Adrenal gland (tissue), 12 donors: Measurements from ENCODE around the gene KCNJ6. TPM values are rescaled to one million over a fixed set of nuclear protein-coding genes. Genes with fewer than 3 reads are reported as not detected.

Source experiments
- DNase-seq, 7 donors: peaks; one replicate each; pipeline ENCODE4 v3.0.0-alpha.2; 2019 to 2020
- H3K27ac ChIP-seq, 5 donors: fragments of 200-600 bp; sonication (generic) in 4 of 5; 1 replicate in 3 of 5; 2 replicates in 2 of 5; pipeline versions ENCODE4 v1.5.1 to v1.8.0; 2016 to 2020; ENCODE audit warnings: mild to moderate bottlenecking in 1 of 5
- H3K27me3 ChIP-seq: fragments of 200-600 bp; 2 replicates; pipeline ENCODE4 v1.8.0; 2021
- H3K36me3 ChIP-seq, 2 donors: fragments of 200-600 bp; replicated peaks in 1 of 2; 1 replicate in 1 of 2; 2 replicates in 1 of 2; pipeline versions ENCODE4 v1.5.1 to v1.8.0; 2018 to 2022
- H3K4me1 ChIP-seq, 2 donors: fragments of 200-600 bp; replicated peaks in 1 of 2; 1 replicate in 1 of 2; 2 replicates in 1 of 2; pipeline versions ENCODE4 v1.5.1 to v1.8.0; 2018 to 2021
- H3K4me3 ChIP-seq, 4 donors: fragments of 200-600 bp; sonication (generic) in 3 of 4; one replicate each; pipeline ENCODE4 v1.5.1; 2016 to 2018
- H3K9me3 ChIP-seq, 3 donors: fragments of 200-600 bp; sonication (generic) in 1 of 3; replicated peaks in 1 of 3; 1 replicate in 2 of 3; 2 replicates in 1 of 3; pipeline versions ENCODE4 v1.5.1 to v1.8.0; 2016 to 2021
- POLR2A ChIP-seq, 2 donors: fragments of 450-650 bp; IDR thresholded peaks; one replicate each; pipeline ENCODE4 v1.6.1; 2017; ENCODE audit warnings: antibody characterized with exemption in 2 of 2, mild to moderate bottlenecking in 2 of 2, moderate library complexity in 1 of 2
- WGBS, 4 donors: extraction: QIAGEN DNeasy Blood & Tissue Kit in 2 of 4; methylation state at CpG; one replicate each; pipeline versions ENCODE4 v1.1.5 to v1.1.7; 2013 to 2017; 5-methylcytosine and 5-hydroxymethylcytosine counted together
- intact Hi-C, 2 donors: fragments of 100-400 bp; cut with DNase I; formaldehyde crosslinking; loops; one replicate each; pipeline versions ENCODE4 v1.14.1 to v1.15.0; 2022 to 2023
- polyA plus RNA-seq, 3 donors: library from polyadenylated mRNA; stranded (reverse); fragments of 200-250 nt in 2 of 3; fragments of 350-450 nt in 1 of 3; fragmentation: Illumina TruSeq in 1 of 3; extraction: RNeasy Lipid Tissue Mini Kit (QIAGEN cat#74804) in 1 of 3; gene quantifications; one replicate each; pipeline ENCODE4 v1.2.3, GENCODE V29; 2013 to 2014
- total RNA-seq, 9 donors: library from RNA; depleted of rRNA in 4 of 9; stranded (reverse); fragments of >200 nt in 4 of 9; fragments of 120-200 nt in 1 of 9; fragmentation: NEBNext Ultra II Directional in 1 of 9; extraction: Animal tissue kit (Norgen Biotek cat#: 25700) in 1 of 9; gene quantifications; one replicate each; pipeline versions ENCODE4 v1.1.0 to v1.2.4, GENCODE V29; 2013 to 2023
- TF ChIP-seq, protein P1 (sequence below), 6 experiments: fragments of 450-650 bp in 4 of 6; fragments of 200-600 bp in 2 of 6; sonication (generic) in 1 of 6; IDR thresholded peaks; 1 replicate in 5 of 6; 2 replicates in 1 of 6; pipeline versions ENCODE4 v1.5.1 to v1.8.0; 2016 to 2021; ENCODE audit warnings: antibody characterized with exemption in 6 of 6, mild to moderate bottlenecking in 2 of 6, moderate library complexity in 1 of 6
- donor health status: healthy with polysubstance abuse.
- donor health status: Bipolar disorder and iron deficiency.
- donor health status: DM: yes; HTN: yes; CAD: no.
- donor health status: DM: no; HTN: no; CAD: no.
- donor health status: DM: no; HTN: no; CAD: no.
- donor health status: DM: yes; HTN: yes; CAD: no.

KCNJ6 gene
- total and polyA plus RNA-seq, 12 donors = 0.03 to 0.60 (median 0.07) TPM; not detected in 4

DNA sequence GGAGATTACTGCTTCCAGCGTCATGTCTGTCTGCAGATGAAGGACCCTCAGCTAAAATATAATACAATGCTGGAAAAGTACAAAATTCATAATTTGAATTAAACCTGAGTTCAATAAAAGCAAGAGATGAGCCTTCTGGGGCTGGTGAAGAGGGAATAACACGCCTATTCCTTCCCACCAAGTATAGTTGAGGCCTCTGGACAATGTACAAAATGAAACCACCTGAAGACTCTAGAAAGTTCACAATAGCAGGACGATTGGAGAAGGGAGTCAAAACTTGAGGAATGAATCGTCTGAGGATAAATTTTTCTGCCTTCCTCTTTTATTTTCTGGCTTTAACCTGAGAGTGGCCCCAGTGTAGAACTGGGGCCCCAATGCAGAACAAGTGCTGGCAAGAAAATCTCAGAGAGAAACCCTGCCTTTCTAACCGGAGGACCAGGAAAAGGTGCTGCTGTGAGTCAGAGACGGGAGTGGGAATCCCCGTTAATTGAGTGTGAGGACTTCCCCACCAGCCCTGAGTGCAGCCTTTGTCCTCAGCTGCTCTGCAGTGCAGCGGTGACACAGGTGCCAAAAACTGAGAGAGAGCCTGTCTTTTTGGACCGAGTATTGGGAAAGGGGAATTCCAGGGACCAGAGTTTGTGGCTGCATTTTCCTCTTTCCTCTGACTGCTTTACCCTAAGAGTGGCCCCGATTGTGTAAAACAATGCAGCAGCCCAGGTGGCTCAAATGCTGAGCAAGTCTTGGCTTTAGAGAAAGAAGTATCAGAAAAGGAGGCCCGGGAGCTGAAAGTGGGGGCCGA, 284.7 kb downstream of the KCNJ6 start:
- Histone ChIP-seq H3K27ac (no peak overlapping the region), H3K4me1 (no peaks in the 10 kb centered on the region), H3K9me3 (no peaks in the 10 kb centered on the region), H3K4me3 (no peak overlapping the region), H3K27me3 (no peaks in the 10 kb centered on the region), H3K36me3 (no peaks in the 10 kb centered on the region)
- 50 to 69% (median 53%) methylated on average over 12 of the region's 12 CpGs for WGBS, 4 donors
- no peak for DNase-seq
- intact Hi-C loops = no loop called here
- no peak for TF ChIP-seq POLR2A (IDR thresholded peaks at IDR 0.05)
- TF ChIP-seq, protein P1, sequence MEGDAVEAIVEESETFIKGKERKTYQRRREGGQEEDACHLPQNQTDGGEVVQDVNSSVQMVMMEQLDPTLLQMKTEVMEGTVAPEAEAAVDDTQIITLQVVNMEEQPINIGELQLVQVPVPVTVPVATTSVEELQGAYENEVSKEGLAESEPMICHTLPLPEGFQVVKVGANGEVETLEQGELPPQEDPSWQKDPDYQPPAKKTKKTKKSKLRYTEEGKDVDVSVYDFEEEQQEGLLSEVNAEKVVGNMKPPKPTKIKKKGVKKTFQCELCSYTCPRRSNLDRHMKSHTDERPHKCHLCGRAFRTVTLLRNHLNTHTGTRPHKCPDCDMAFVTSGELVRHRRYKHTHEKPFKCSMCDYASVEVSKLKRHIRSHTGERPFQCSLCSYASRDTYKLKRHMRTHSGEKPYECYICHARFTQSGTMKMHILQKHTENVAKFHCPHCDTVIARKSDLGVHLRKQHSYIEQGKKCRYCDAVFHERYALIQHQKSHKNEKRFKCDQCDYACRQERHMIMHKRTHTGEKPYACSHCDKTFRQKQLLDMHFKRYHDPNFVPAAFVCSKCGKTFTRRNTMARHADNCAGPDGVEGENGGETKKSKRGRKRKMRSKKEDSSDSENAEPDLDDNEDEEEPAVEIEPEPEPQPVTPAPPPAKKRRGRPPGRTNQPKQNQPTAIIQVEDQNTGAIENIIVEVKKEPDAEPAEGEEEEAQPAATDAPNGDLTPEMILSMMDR (IDR thresholded peaks at IDR 0.05) = no peak

DNA sequence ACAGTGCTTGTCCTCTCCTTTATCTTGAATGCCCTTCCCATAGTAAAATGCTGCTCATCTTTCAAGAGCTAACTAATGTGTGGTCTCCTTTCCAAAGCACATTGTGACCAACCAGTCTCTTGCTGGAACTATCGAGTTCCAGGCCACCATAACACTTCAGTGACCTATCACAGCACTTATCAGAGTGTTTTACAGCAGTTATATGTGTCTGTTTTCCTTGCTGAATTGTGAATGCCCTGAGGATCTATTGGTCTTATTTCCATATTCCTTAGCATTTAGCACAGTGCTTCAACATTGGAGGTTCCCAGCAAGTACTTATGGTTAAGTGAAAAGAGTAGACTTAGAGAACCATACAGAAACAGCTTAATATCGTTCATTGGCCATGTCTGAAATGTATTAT, 285.4 kb downstream of the KCNJ6 start:
- 71 to 80% (median 74%) methylated on average over 2 of the region's 2 CpGs for WGBS, 4 donors
- no peak for DNase-seq
- H3K4me1 ChIP-seq = no peaks in the 10 kb centered on the region

DNA sequence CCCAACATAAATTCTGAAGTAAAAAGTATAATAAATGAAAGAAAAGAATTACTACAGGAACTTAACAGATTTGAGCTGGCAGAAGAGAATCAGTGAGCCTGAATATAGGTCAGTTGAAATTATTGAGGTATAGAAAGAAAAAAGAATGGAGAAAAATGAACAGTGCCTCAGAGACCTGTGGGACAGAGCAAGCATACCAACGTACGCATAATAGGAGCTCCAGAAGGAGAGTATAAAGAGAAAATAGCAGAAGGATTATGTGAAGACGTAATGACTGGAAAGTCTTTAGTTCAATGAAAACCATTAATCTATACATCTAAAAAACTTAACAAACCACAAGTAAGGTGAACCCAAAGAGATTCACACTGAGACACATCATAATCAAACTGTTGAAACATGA, 287.9 kb downstream of the KCNJ6 start:
- H3K4me3 ChIP-seq = no peak overlapping the region
- H3K9me3 ChIP-seq = no peaks in the 10 kb centered on the region
- H3K36me3 ChIP-seq = no peaks in the 10 kb centered on the region
- WGBS, 4 donors = 86 to 94% (median 91%) methylated on average over 3 of the region's 3 CpGs
- no peak for DNase-seq
- H3K4me1 ChIP-seq = peaks cover 0 to under 1% of the 10 kb centered on the region in 2 donors
- no peak overlapping the region for H3K27ac ChIP-seq
- no peaks in the 10 kb centered on the region for H3K27me3 ChIP-seq
- intact Hi-C loops = no loop called here
- TF ChIP-seq, protein P1 (IDR thresholded peaks at IDR 0.05) = no peak
- no peak for TF ChIP-seq POLR2A (IDR thresholded peaks at IDR 0.05)

More for the DNA sequence above, 285.4 kb downstream of the KCNJ6 start:
- Histone ChIP-seq H3K27ac (no peak overlapping the region), H3K36me3 (no peaks in the 10 kb centered on the region), H3K4me3 (no peak overlapping the region), H3K27me3 (no peaks in the 10 kb centered on the region), H3K9me3 (no peaks in the 10 kb centered on the region)
- no peak for TF ChIP-seq POLR2A (IDR thresholded peaks at IDR 0.05)
- TF ChIP-seq, protein P1 (IDR thresholded peaks at IDR 0.05) = no peak
- intact Hi-C loops = no loop called here

DNA sequence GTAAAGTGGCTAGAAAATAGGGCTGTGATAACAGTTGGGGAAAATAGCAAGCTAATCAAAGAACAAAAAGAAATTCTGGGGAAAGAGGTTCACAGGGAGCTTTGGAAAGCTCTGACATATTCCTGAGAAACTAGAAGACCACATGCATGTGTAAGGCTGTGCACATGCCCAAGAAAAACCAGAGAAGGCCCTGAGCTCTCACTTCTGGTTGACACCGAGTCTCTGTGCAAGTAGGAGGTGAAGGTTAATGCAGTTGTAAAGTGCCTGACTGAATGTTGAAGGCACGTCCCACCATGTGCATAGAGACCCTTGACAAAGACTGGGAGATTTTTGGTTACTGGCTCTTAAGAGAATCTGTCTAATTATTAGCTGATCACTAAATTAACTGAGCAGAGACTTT, 288.7 kb downstream of the KCNJ6 start:
- 89 to 94% (median 91%) methylated on average over 2 of the region's 2 CpGs for WGBS, 4 donors
- no peak overlapping the region for H3K4me3 ChIP-seq
- no peaks in the 10 kb centered on the region for H3K27me3 ChIP-seq
- TF ChIP-seq POLR2A (IDR thresholded peaks at IDR 0.05) = no peak
- TF ChIP-seq, protein P1 (IDR thresholded peaks at IDR 0.05) = no peak
- H3K9me3 ChIP-seq = no peaks in the 10 kb centered on the region
- H3K36me3 ChIP-seq = no peaks in the 10 kb centered on the region
- H3K4me1 ChIP-seq = peaks cover 7 to 9% of the 10 kb centered on the region in 2 donors
- no peak for DNase-seq
- intact Hi-C loops = no loop called here
- no peak overlapping the region for H3K27ac ChIP-seq
